ENCODE data around the gene CADM4.

CADM4 gene

DNA sequence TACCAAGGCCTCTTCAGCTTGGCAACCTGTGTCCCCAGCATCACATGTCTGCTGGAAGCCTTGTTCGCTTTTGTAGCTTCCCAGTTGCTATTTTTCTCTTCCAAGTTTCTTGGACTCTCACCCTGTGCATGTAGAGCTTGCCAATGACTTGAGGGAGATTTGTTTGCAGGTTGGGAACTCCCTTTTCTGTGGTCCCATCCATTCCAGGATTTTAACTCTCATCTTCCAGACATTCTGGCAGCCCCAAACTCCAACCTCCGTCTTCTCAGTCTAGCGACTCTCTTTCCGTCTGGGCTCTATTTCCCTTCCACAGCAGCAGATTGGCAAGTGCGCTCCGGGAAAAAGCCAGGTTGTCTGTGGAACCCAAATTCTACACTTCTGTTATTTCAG is 21.3 kb upstream of the CADM4 start:
- TF ChIP-seq YY1 (IDR thresholded peaks at IDR 0.05; ENCODE audit: low read depth) (no peak), TAF1 (IDR thresholded peaks at IDR 0.05; ENCODE audit: low read depth) (no peak), NFIC (IDR thresholded peaks at IDR 0.05) (no peak), EP300 (IDR thresholded peaks at IDR 0.05; ENCODE audit: borderline replicate concordance) (no peak), ZBTB7A (IDR thresholded peaks at IDR 0.05; ENCODE audit: low read depth) (no peak), EGR1 (IDR thresholded peaks at IDR 0.05) (no peak), TCF12 (IDR thresholded peaks at IDR 0.05; ENCODE audit: low read depth) (no peak), RAD21 (IDR thresholded peaks at IDR 0.05; ENCODE audit: low read depth) (no peak), CEBPB (IDR thresholded peaks at IDR 0.05) (no peak), TEAD4 (IDR thresholded peaks at IDR 0.05) (no peak), CREB1 (IDR thresholded peaks at IDR 0.05; ENCODE audit: low read depth) (no peak), FOXM1 (IDR thresholded peaks at IDR 0.05; ENCODE audit: borderline replicate concordance, low read depth) (no peak)
- TF ChIP-seq, protein P1, sequence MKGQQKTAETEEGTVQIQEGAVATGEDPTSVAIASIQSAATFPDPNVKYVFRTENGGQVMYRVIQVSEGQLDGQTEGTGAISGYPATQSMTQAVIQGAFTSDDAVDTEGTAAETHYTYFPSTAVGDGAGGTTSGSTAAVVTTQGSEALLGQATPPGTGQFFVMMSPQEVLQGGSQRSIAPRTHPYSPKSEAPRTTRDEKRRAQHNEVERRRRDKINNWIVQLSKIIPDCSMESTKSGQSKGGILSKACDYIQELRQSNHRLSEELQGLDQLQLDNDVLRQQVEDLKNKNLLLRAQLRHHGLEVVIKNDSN (IDR thresholded peaks at IDR 0.05), result no peak
- TF ChIP-seq, protein P2, sequence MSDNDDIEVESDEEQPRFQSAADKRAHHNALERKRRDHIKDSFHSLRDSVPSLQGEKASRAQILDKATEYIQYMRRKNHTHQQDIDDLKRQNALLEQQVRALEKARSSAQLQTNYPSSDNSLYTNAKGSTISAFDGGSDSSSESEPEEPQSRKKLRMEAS (IDR thresholded peaks at IDR 0.05), result no peak
- TF ChIP-seq, protein P3, sequence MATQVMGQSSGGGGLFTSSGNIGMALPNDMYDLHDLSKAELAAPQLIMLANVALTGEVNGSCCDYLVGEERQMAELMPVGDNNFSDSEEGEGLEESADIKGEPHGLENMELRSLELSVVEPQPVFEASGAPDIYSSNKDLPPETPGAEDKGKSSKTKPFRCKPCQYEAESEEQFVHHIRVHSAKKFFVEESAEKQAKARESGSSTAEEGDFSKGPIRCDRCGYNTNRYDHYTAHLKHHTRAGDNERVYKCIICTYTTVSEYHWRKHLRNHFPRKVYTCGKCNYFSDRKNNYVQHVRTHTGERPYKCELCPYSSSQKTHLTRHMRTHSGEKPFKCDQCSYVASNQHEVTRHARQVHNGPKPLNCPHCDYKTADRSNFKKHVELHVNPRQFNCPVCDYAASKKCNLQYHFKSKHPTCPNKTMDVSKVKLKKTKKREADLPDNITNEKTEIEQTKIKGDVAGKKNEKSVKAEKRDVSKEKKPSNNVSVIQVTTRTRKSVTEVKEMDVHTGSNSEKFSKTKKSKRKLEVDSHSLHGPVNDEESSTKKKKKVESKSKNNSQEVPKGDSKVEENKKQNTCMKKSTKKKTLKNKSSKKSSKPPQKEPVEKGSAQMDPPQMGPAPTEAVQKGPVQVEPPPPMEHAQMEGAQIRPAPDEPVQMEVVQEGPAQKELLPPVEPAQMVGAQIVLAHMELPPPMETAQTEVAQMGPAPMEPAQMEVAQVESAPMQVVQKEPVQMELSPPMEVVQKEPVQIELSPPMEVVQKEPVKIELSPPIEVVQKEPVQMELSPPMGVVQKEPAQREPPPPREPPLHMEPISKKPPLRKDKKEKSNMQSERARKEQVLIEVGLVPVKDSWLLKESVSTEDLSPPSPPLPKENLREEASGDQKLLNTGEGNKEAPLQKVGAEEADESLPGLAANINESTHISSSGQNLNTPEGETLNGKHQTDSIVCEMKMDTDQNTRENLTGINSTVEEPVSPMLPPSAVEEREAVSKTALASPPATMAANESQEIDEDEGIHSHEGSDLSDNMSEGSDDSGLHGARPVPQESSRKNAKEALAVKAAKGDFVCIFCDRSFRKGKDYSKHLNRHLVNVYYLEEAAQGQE (IDR thresholded peaks at IDR 0.05; ENCODE audit: low read depth), result no peak

DNA sequence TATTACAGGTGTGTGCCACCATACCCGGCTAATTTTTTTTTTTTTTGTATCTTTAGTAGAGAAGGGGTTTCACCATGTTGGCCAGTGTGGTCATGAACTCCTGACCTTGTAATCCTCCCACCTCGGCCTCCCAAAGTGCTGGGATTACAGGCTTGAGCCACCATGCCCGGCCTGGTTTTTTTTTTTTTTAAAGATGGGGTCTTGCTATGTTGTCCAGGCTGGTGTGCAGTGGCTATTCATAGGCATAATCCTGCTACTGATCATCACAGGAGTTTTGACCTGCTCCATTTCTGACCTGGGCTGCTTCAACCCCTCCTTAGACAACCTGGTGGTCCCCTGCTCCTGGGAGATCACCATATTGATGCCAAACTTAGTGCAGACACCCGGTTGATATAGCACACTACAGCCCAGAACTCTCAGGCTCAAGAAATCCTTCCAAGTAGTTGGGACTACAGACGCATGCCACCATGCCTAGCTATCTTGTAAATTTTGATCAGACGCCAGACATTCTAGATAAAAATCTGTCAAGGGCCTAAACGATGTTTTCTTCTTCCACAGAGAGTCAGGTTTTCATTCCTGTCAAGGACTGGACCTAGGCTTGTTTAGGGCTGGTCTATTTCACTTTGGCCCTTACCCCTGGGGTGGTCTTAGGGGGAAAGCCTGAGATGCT is 20.8 kb upstream of the CADM4 start:
- TF ChIP-seq CEBPB (IDR thresholded peaks at IDR 0.05) (no peak), FOXM1 (IDR thresholded peaks at IDR 0.05; ENCODE audit: borderline replicate concordance, low read depth) (no peak), EP300 (IDR thresholded peaks at IDR 0.05; ENCODE audit: borderline replicate concordance) (no peak), YY1 (IDR thresholded peaks at IDR 0.05; ENCODE audit: low read depth) (no peak), RAD21 (IDR thresholded peaks at IDR 0.05; ENCODE audit: low read depth) (no peak), TCF12 (IDR thresholded peaks at IDR 0.05; ENCODE audit: low read depth) (no peak), EGR1 (IDR thresholded peaks at IDR 0.05) (no peak), ZBTB7A (IDR thresholded peaks at IDR 0.05; ENCODE audit: low read depth) (no peak), TAF1 (IDR thresholded peaks at IDR 0.05; ENCODE audit: low read depth) (no peak), CREB1 (IDR thresholded peaks at IDR 0.05; ENCODE audit: low read depth) (no peak), TEAD4 (IDR thresholded peaks at IDR 0.05) (no peak), NFIC (IDR thresholded peaks at IDR 0.05) (no peak)
- TF ChIP-seq, protein P2 (IDR thresholded peaks at IDR 0.05), result no peak
- TF ChIP-seq, protein P3 (IDR thresholded peaks at IDR 0.05; ENCODE audit: low read depth), result no peak
- TF ChIP-seq, protein P1 (IDR thresholded peaks at IDR 0.05), result no peak

DNA sequence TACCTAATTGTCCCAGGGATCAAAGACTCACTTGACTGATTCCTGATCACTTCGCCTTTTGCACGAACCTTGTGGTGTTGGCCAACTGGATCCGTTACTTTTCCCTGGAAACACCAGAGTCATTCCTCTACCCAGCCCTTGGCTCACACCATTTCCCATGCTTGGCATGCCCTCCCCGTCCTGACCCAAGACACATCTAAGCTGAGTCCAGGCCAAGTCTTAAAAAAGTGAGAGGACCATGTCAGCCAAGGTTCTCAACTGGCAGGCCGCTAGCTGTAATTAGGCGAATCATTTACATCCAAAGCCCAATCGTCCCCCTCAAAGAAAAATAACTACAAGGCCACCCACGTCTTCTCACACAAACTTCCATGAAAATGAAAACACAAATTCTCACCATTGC is 18.8 kb upstream of the CADM4 start:
- TF ChIP-seq TEAD4 (IDR thresholded peaks at IDR 0.05) (no peak), RAD21 (IDR thresholded peaks at IDR 0.05; ENCODE audit: low read depth) (no peak), TAF1 (IDR thresholded peaks at IDR 0.05; ENCODE audit: low read depth) (no peak), EGR1 (IDR thresholded peaks at IDR 0.05) (no peak), FOXM1 (IDR thresholded peaks at IDR 0.05; ENCODE audit: borderline replicate concordance, low read depth) (no peak), CREB1 (IDR thresholded peaks at IDR 0.05; ENCODE audit: low read depth) (no peak), NFIC (IDR thresholded peaks at IDR 0.05) (no peak), ZBTB7A (IDR thresholded peaks at IDR 0.05; ENCODE audit: low read depth) (no peak), TCF12 (IDR thresholded peaks at IDR 0.05; ENCODE audit: low read depth) (no peak), YY1 (IDR thresholded peaks at IDR 0.05; ENCODE audit: low read depth) (no peak), CEBPB (IDR thresholded peaks at IDR 0.05) (no peak), EP300 (IDR thresholded peaks at IDR 0.05; ENCODE audit: borderline replicate concordance) (no peak)
- TF ChIP-seq, protein P1 (IDR thresholded peaks at IDR 0.05), result no peak
- TF ChIP-seq, protein P3 (IDR thresholded peaks at IDR 0.05; ENCODE audit: low read depth), result no peak
- TF ChIP-seq, protein P2 (IDR thresholded peaks at IDR 0.05), result no peak
